ENCODE data around the gene HNRNPK.

The HNRNPK gene

GRCh38 chr9:83979812-83980394 lies at the start of gene HNRNPK:
TSS of gene HNRNPK (minus strand) at chr9:83980215. CDS start at chr9:83978252, 1,963 bp downstream.
- peak; percentile 98 for DNase-seq

- DNase-seq = no peak
Observed at GRCh38 chr9:84027201-84027600, 47.2 kb upstream of the HNRNPK start.

GRCh38 chr9:84024041-84024575 lies 44.1 kb upstream of the HNRNPK start:
- DNase-seq = no peak

- no peak for DNase-seq
Observed at GRCh38 chr9:84007662-84008061, 27.6 kb upstream of the HNRNPK start.

- no peak for DNase-seq
Observed at GRCh38 chr9:84003246-84003645, 23.2 kb upstream of the HNRNPK start.

- DNase-seq = no peak
Observed at GRCh38 chr9:84002344-84002743, 22.3 kb upstream of the HNRNPK start.

GRCh38 chr9:84001621-84002020 lies 21.6 kb upstream of the HNRNPK start:
- no peak for DNase-seq

- DNase-seq = no peak
Observed at GRCh38 chr9:84000186-84000585, 20.2 kb upstream of the HNRNPK start.

- no peak for DNase-seq
Observed at GRCh38 chr9:83999141-83999918, 19.3 kb upstream of the HNRNPK start.

GRCh38 chr9:83996126-83996525 lies 16.1 kb upstream of the HNRNPK start:
- DNase-seq = no peak

- no peak for DNase-seq
Observed at GRCh38 chr9:83992901-83993300, 12.9 kb upstream of the HNRNPK start.

- DNase-seq = peak; percentile 15
Observed at GRCh38 chr9:83992407-83992806, 12.4 kb upstream of the HNRNPK start.

GRCh38 chr9:83991355-83991754 lies 11.3 kb upstream of the HNRNPK start:
- no peak for DNase-seq

GRCh38 chr9:83988411-83988810 lies 8.4 kb upstream of the HNRNPK start:
- no peak for DNase-seq

- no peak for DNase-seq
Observed at GRCh38 chr9:83987402-83987791, 7.4 kb upstream of the HNRNPK start.

GRCh38 chr9:83986765-83987401 lies 6.9 kb upstream of the HNRNPK start:
- DNase-seq = no peak

- no peak for DNase-seq
Observed at GRCh38 chr9:83986195-83986594, 6.2 kb upstream of the HNRNPK start.

GRCh38 chr9:83981126-83981871 lies 1.3 kb upstream of the HNRNPK start:
- peak; percentile 60 for DNase-seq

GRCh38 chr9:83980395-83981125 lies 545 bp upstream of the HNRNPK start, which contains the start of gene RMI1:
TSS of gene RMI1 (plus strand) at chr9:83980805. CDS start at chr9:84000987, 20,182 bp downstream.
- peak; percentile 99 for DNase-seq

- peak; percentile 86 for DNase-seq
Observed at GRCh38 chr9:83978992-83979811, 813 bp downstream of the HNRNPK start.

GRCh38 chr9:83977196-83977595 lies 2.8 kb downstream of the HNRNPK start:
- DNase-seq = no peak

All from COR-L47 (cell line).